Measurements from ENCODE around the gene U2SURP. TPM values are rescaled to one million over a fixed set of nuclear protein-coding genes. Genes with fewer than 3 reads are reported as not detected.

U2SURP gene
- total RNA-seq, 2 donors from 2014 or later, result 139 to 160 TPM

GRCh38 chr3:142960322-142960850 lies 41.0 kb upstream of the U2SURP start:
- H3K4me1 ChIP-seq (ENCODE audit: control insufficient read depth, insufficient read depth, low read length), result no peaks in the 10 kb centered on the region
- peaks cover 7% of the 10 kb centered on the region for H3K9me3 Mint-ChIP-seq
- H3K4me3 ChIP-seq (ENCODE audit: low read length), result no peak overlapping the region
- no peak for DNase-seq
- peaks cover 5% of the 10 kb centered on the region for H3K36me3 Mint-ChIP-seq (ENCODE audit: low read depth)
- H3K9ac ChIP-seq (ENCODE audit: extremely low read depth, low read length, poor library complexity, severe bottlenecking), result no peak overlapping the region
- TF ChIP-seq CTCF (conservative IDR thresholded peaks at IDR 0.05), result no peak
- no peaks in the 10 kb centered on the region for H3K9me3 ChIP-seq (ENCODE audit: control insufficient read depth, low read length)
- no peak overlapping the region for H3K27ac Mint-ChIP-seq
- peaks cover 22% of the 10 kb centered on the region for H3K27me3 ChIP-seq (ENCODE audit: control insufficient read depth, insufficient read depth, low read length, poor library complexity, severe bottlenecking)
- peaks cover 54% of the 10 kb centered on the region for H3K27me3 Mint-ChIP-seq (ENCODE audit: insufficient read depth)
- WGBS, 2 experiments (ENCODE audit: insufficient coverage in 1 of 2, insufficient read length in 1 of 2), result 97% methylated on average over 1 of the region's 1 CpG; no CpG with 5 or more reads in 1 of the 2 experiments
- no peaks in the 10 kb centered on the region for H3K36me3 ChIP-seq (ENCODE audit: control insufficient read depth, insufficient read depth, low read length)
- no peak overlapping the region for H3K4me3 Mint-ChIP-seq
- no peak overlapping the region for H3K27ac ChIP-seq (ENCODE audit: low read depth, low read length)
- H3K4me1 Mint-ChIP-seq, result peaks cover 32% of the 10 kb centered on the region

DNA sequence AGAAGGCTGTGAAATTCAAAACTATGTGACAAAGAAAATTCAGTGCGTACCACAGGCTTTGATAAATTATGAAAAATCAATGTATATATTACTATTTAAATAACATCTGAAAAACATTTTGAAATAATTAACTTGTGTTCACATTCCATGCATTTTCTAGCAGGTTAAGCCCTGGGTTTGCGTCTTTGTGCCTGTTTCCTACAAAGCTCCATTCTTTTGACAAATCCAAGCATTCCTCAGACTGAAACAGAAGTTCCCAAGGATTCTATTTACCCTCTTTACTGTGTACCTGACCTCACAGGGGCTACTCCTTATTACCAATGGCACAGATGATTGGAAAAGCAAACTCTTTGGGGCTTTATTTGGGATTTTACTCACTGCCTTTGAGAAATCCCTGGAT lies 39.8 kb upstream of the U2SURP start:
- Mint-ChIP-seq H3K36me3 (ENCODE audit: low read depth) (peaks cover 5% of the 10 kb centered on the region), H3K4me1 (peaks cover 32% of the 10 kb centered on the region), H3K9me3 (peaks cover 7% of the 10 kb centered on the region), H3K4me3 (peak overlapping the region; percentile 75), H3K27me3 (ENCODE audit: insufficient read depth) (peaks cover 56% of the 10 kb centered on the region), H3K27ac (no peak overlapping the region)
- WGBS, 2 experiments (ENCODE audit: insufficient coverage in 1 of 2, insufficient read length in 1 of 2), result 89 to 97% methylated on average over 1 of the region's 2 CpGs
- Histone ChIP-seq H3K9ac (ENCODE audit: extremely low read depth, low read length, poor library complexity, severe bottlenecking) (no peak overlapping the region), H3K4me1 (ENCODE audit: control insufficient read depth, insufficient read depth, low read length) (no peaks in the 10 kb centered on the region), H3K9me3 (ENCODE audit: control insufficient read depth, low read length) (no peaks in the 10 kb centered on the region), H3K27ac (ENCODE audit: low read depth, low read length) (no peak overlapping the region), H3K4me3 (ENCODE audit: low read length) (no peak overlapping the region), H3K36me3 (ENCODE audit: control insufficient read depth, insufficient read depth, low read length) (no peaks in the 10 kb centered on the region), H3K27me3 (ENCODE audit: control insufficient read depth, insufficient read depth, low read length, poor library complexity, severe bottlenecking) (peaks cover 22% of the 10 kb centered on the region)
- no peak for DNase-seq
- TF ChIP-seq CTCF (conservative IDR thresholded peaks at IDR 0.05), result no peak

DNA sequence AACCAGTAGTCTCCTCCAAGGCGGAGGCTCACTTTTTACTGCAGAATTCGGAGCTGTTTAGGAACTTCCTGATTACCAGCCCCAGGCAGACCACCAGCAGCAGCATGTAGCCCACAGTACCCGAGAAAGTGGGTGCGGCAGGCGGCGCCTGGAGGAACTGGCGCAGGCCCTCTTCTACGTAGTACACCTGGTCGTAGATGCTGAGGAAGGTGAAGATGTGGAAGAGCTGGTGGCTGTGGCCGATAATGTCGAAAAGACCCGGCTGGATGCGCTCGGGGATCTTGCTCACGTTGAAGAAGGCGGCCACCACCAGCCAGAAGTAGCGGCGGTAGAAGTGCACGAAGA lies 39.2 kb upstream of the U2SURP start:
- Histone ChIP-seq H3K27ac (ENCODE audit: low read depth, low read length) (no peak overlapping the region), H3K9ac (ENCODE audit: extremely low read depth, low read length, poor library complexity, severe bottlenecking) (no peak overlapping the region), H3K4me1 (ENCODE audit: control insufficient read depth, insufficient read depth, low read length) (no peaks in the 10 kb centered on the region), H3K9me3 (ENCODE audit: control insufficient read depth, low read length) (no peaks in the 10 kb centered on the region), H3K4me3 (ENCODE audit: low read length) (no peak overlapping the region), H3K36me3 (ENCODE audit: control insufficient read depth, insufficient read depth, low read length) (no peaks in the 10 kb centered on the region), H3K27me3 (ENCODE audit: control insufficient read depth, insufficient read depth, low read length, poor library complexity, severe bottlenecking) (peaks cover 22% of the 10 kb centered on the region)
- Mint-ChIP-seq H3K4me3 (peak overlapping the region; percentile 75), H3K9me3 (peaks cover 7% of the 10 kb centered on the region), H3K27me3 (ENCODE audit: insufficient read depth) (peaks cover 59% of the 10 kb centered on the region), H3K4me1 (peaks cover 29% of the 10 kb centered on the region), H3K27ac (no peak overlapping the region), H3K36me3 (ENCODE audit: low read depth) (peaks cover 5% of the 10 kb centered on the region)
- DNase-seq, result no peak
- no peak for TF ChIP-seq CTCF (conservative IDR thresholded peaks at IDR 0.05)
- WGBS, 2 experiments (ENCODE audit: insufficient coverage in 1 of 2, insufficient read length in 1 of 2), result 96 to 97% methylated on average over 12 to 19 of the region's 19 CpGs

Measured in endodermal cell (in vitro differentiated cells).